GM19023 (cell line): ENCODE data around the gene RETREG1.

Experiments used
- ATAC-seq: cut with Tn5 transposase; IDR thresholded peaks from one replicate; pipeline ENCODE4 v1.9.1; 2021; ENCODE audit warnings: mild to moderate bottlenecking, moderate library complexity; ENCODE audit not compliant: unreplicated experiment

RETREG1 gene

GRCh38 chr5:16585041-16585667 is 31.6 kb downstream of the RETREG1 start:
- no peak for ATAC-seq

GRCh38 chr5:16582081-16582480 is 34.7 kb downstream of the RETREG1 start:
- ATAC-seq = no peak

- ATAC-seq = no peak
Observed at GRCh38 chr5:16580382-16580781, 36.4 kb downstream of the RETREG1 start.

- ATAC-seq = no peak
Observed at GRCh38 chr5:16579142-16579847, 37.5 kb downstream of the RETREG1 start.

GRCh38 chr5:16578474-16578883 is 38.3 kb downstream of the RETREG1 start:
- ATAC-seq = no peak

- ATAC-seq = no peak
Observed at GRCh38 chr5:16577677-16578076, 39.1 kb downstream of the RETREG1 start.

GRCh38 chr5:16574789-16575721 is 41.7 kb downstream of the RETREG1 start:
- ATAC-seq = no peak

GRCh38 chr5:16573401-16573800 is 43.4 kb downstream of the RETREG1 start:
- no peak for ATAC-seq

- ATAC-seq = no peak
Observed at GRCh38 chr5:16572289-16573015, 44.3 kb downstream of the RETREG1 start.

- no peak for ATAC-seq
Observed at GRCh38 chr5:16571016-16571415, 45.8 kb downstream of the RETREG1 start.

- no peak for ATAC-seq
Observed at GRCh38 chr5:16570121-16570815, 46.5 kb downstream of the RETREG1 start.

GRCh38 chr5:16568875-16569580 is 47.8 kb downstream of the RETREG1 start:
- no peak for ATAC-seq

- no peak for ATAC-seq
Observed at GRCh38 chr5:16567365-16567764, 49.4 kb downstream of the RETREG1 start.

- no peak for ATAC-seq
Observed at GRCh38 chr5:16565118-16565517, 51.7 kb downstream of the RETREG1 start.

GRCh38 chr5:16564248-16564867 is 52.4 kb downstream of the RETREG1 start:
- no peak for ATAC-seq

- ATAC-seq = no peak
Observed at GRCh38 chr5:16563686-16564085, 53.1 kb downstream of the RETREG1 start.

GRCh38 chr5:16561660-16562059 is 55.1 kb downstream of the RETREG1 start:
- no peak for ATAC-seq

- ATAC-seq = no peak
Observed at GRCh38 chr5:16559702-16560101, 57.1 kb downstream of the RETREG1 start.

GRCh38 chr5:16558984-16559629 is 57.7 kb downstream of the RETREG1 start:
- ATAC-seq = no peak
